ENCODE data around the gene SMPX. TPM values are rescaled to one million over a fixed set of nuclear protein-coding genes. Genes with fewer than 3 reads are reported as not detected.

SMPX gene
- polyA plus RNA-seq, 1 of the 3 experiments (the other 2 are of a cell fraction): not detected

DNA sequence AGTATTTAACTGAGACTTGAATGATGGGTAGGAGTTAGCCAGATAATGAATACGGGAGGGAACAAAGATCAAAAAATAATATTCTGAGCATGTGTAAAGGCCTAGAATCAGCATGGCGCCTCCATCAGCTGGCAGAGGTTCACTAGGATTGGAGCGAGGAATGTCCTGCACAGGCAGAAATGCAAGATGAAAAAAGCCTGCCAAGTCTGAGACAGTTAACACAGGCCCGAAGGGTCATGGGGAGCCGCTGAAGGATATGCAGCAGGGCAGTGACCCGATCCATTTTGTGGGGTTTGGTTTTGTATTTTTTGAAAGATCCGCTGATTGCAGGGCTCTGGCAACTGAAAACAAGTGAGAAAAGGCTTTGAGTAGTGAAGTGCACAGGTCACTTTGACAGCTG lies 40.1 kb downstream of the SMPX start:
- H3K9me2 ChIP-seq: no peaks in the 10 kb centered on the region
- H3F3A ChIP-seq (replicated peaks; ENCODE audit: insufficient read depth): no peaks in the 10 kb centered on the region
- CTCF ChIA-PET: no interaction called here
- H3K4me1 ChIP-seq (ENCODE audit: control insufficient read depth in 1 of 2, insufficient read depth in 2 of 2, low read depth in 1 of 2, low read length in 1 of 2): peaks cover 0 to 7% of the 10 kb centered on the region in 2 experiments; a peak in 1 of 4 replicates
- DNase-seq: no peak
- no peak overlapping the region for H3K4me3 ChIP-seq (ENCODE audit: low read depth in 2 of 2, low read length in 1 of 2)
- no peaks in the 10 kb centered on the region for H3K9me3 ChIP-seq
- WGBS (ENCODE audit: low lambda C conversion rate): 39% methylated on average over 7 of the region's 7 CpGs
- TF ChIP-seq, protein P1, sequence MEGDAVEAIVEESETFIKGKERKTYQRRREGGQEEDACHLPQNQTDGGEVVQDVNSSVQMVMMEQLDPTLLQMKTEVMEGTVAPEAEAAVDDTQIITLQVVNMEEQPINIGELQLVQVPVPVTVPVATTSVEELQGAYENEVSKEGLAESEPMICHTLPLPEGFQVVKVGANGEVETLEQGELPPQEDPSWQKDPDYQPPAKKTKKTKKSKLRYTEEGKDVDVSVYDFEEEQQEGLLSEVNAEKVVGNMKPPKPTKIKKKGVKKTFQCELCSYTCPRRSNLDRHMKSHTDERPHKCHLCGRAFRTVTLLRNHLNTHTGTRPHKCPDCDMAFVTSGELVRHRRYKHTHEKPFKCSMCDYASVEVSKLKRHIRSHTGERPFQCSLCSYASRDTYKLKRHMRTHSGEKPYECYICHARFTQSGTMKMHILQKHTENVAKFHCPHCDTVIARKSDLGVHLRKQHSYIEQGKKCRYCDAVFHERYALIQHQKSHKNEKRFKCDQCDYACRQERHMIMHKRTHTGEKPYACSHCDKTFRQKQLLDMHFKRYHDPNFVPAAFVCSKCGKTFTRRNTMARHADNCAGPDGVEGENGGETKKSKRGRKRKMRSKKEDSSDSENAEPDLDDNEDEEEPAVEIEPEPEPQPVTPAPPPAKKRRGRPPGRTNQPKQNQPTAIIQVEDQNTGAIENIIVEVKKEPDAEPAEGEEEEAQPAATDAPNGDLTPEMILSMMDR (IDR thresholded peaks at IDR 0.05): no peak
- TF ChIP-seq RXRA (IDR thresholded peaks at IDR 0.05; ENCODE audit: borderline replicate concordance, low read depth) (no peak), IRF3 (IDR thresholded peaks at IDR 0.05; ENCODE audit: low read depth, low read length) (no peak), NFIC (IDR thresholded peaks at IDR 0.05; ENCODE audit: borderline replicate concordance) (no peak), POLR2AphosphoS5 (IDR thresholded peaks at IDR 0.05; ENCODE audit: low read depth, low read length) (no peak)
- TF ChIP-seq, protein P2, sequence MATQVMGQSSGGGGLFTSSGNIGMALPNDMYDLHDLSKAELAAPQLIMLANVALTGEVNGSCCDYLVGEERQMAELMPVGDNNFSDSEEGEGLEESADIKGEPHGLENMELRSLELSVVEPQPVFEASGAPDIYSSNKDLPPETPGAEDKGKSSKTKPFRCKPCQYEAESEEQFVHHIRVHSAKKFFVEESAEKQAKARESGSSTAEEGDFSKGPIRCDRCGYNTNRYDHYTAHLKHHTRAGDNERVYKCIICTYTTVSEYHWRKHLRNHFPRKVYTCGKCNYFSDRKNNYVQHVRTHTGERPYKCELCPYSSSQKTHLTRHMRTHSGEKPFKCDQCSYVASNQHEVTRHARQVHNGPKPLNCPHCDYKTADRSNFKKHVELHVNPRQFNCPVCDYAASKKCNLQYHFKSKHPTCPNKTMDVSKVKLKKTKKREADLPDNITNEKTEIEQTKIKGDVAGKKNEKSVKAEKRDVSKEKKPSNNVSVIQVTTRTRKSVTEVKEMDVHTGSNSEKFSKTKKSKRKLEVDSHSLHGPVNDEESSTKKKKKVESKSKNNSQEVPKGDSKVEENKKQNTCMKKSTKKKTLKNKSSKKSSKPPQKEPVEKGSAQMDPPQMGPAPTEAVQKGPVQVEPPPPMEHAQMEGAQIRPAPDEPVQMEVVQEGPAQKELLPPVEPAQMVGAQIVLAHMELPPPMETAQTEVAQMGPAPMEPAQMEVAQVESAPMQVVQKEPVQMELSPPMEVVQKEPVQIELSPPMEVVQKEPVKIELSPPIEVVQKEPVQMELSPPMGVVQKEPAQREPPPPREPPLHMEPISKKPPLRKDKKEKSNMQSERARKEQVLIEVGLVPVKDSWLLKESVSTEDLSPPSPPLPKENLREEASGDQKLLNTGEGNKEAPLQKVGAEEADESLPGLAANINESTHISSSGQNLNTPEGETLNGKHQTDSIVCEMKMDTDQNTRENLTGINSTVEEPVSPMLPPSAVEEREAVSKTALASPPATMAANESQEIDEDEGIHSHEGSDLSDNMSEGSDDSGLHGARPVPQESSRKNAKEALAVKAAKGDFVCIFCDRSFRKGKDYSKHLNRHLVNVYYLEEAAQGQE (IDR thresholded peaks at IDR 0.05; ENCODE audit: low read depth, low read length): no peak
- no peak overlapping the region for H3K9ac ChIP-seq
- H3K27me3 ChIP-seq (ENCODE audit: insufficient read depth): no peaks in the 10 kb centered on the region
- no peak overlapping the region for H2AFZ ChIP-seq (ENCODE audit: low read depth)
- POLR2A ChIA-PET: no interaction called here
- no peaks in the 10 kb centered on the region for H3K79me2 ChIP-seq (ENCODE audit: insufficient read depth)
- no peak overlapping the region for H3K27ac ChIP-seq (ENCODE audit: low read depth in 2 of 2, low read length in 1 of 2)
- H3K36me3 ChIP-seq (replicated peaks in 1 of 2; ENCODE audit: control insufficient read depth in 1 of 2, insufficient read depth in 2 of 2, low read length in 1 of 2): no peaks in the 10 kb centered on the region
- H3K4me2 ChIP-seq: no peak overlapping the region
- no peaks in the 10 kb centered on the region for H4K20me1 ChIP-seq (ENCODE audit: insufficient read depth)

DNA sequence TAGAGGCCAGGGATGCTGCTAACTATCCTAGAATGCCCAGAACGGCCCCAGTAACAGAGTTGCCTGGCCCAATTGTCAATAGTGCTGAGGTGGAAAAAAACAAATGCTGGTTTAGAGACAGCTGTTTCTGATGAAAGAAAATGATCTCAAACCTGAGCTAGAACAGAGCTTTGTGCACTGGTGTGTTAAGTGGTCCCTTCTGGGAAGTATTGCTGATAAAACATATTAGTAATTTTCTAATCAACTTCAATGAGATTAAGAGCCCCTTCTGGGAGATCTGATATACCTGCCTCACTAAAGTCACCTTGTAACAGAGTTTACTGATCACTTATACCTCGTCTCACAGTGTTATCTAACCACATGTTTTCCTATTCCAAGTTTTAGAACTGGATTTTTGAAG lies 42.1 kb downstream of the SMPX start:
- H4K20me1 ChIP-seq (ENCODE audit: insufficient read depth): no peaks in the 10 kb centered on the region
- DNase-seq: peak; percentile 36
- no peaks in the 10 kb centered on the region for H3K9me2 ChIP-seq
- H3K4me3 ChIP-seq (ENCODE audit: low read depth in 2 of 2, low read length in 1 of 2): no peak overlapping the region
- ChIA-PET CTCF (interaction anchor here (2.5 kb wide), 1 partner anchor 10 kb away, joined by 12 read pairs; no protein-coding TSS in a partner anchor), POLR2A (interaction anchor here (0.6 kb wide), 1 partner anchor 1550 kb away, joined by 5 read pairs; no protein-coding TSS in a partner anchor)
- no peak overlapping the region for H2AFZ ChIP-seq (ENCODE audit: low read depth)
- H3K4me1 ChIP-seq (ENCODE audit: control insufficient read depth in 1 of 2, insufficient read depth in 2 of 2, low read depth in 1 of 2, low read length in 1 of 2): peaks cover 0 to 7% of the 10 kb centered on the region in 2 experiments; a peak in 1 of 4 replicates
- no peaks in the 10 kb centered on the region for H3K79me2 ChIP-seq (ENCODE audit: insufficient read depth)
- WGBS (ENCODE audit: low lambda C conversion rate): 11% methylated on average over 2 of the region's 2 CpGs
- H3K36me3 ChIP-seq (replicated peaks in 1 of 2; ENCODE audit: control insufficient read depth in 1 of 2, insufficient read depth in 2 of 2, low read length in 1 of 2): no peaks in the 10 kb centered on the region
- no peaks in the 10 kb centered on the region for H3F3A ChIP-seq (replicated peaks; ENCODE audit: insufficient read depth)
- no peak overlapping the region for H3K9ac ChIP-seq
- H3K4me2 ChIP-seq: no peak overlapping the region
- no peaks in the 10 kb centered on the region for H3K27me3 ChIP-seq (ENCODE audit: insufficient read depth)
- TF ChIP-seq EP300 (IDR thresholded peaks at IDR 0.05; ENCODE audit: borderline replicate concordance in 1 of 2, low read depth in 1 of 2, low read length in 1 of 2) (peak in 1 of 2 experiments; percentile 65; a peak in 2 of 4 replicates), TEAD4 (IDR thresholded peaks at IDR 0.05; ENCODE audit: borderline replicate concordance, insufficient read depth) (no peak), CHD2 (IDR thresholded peaks at IDR 0.05; ENCODE audit: low read length, partially characterized antibody) (no peak), RCOR1 (IDR thresholded peaks at IDR 0.05; ENCODE audit: low read length) (0 out of 2 replicates have a peak, but pooled peaks have one; percentile 25), GABPA (IDR thresholded peaks at IDR 0.05; ENCODE audit: low read depth) (no peak)
- H3K27ac ChIP-seq (ENCODE audit: low read depth in 2 of 2, low read length in 1 of 2): peak overlapping the region in 1 of 2 experiments; percentile 44; a peak in 1 of 4 replicates
- H3K9me3 ChIP-seq: no peaks in the 10 kb centered on the region
